Keratinocyte (primary cell): Measurements from ENCODE around the gene KCNG3. TPM values are rescaled to one million over a fixed set of nuclear protein-coding genes. Genes with fewer than 3 reads are reported as not detected.

ENCODE experiments used
- DNase-seq: peaks from one replicate; pipeline ENCODE4 v3.0.0-alpha.2; 2011; ENCODE audit warnings: low read depth, missing footprints, low spot score
- FAIRE-seq: peaks from 2 replicates; lab custom pipeline; 2011; peaks lifted over from hg19 to GRCh38; lab: Jason Lieb, UNC
- H2AFZ ChIP-seq: 2 replicates; pipeline ENCODE4 v1.6.0; 2012; ENCODE audit warnings: low read length, control low read depth, inconsistent platforms; ENCODE audit not compliant: control insufficient read depth
- H3K27ac ChIP-seq: 2 replicates; pipeline ENCODE4 v1.5.1; 2011; ENCODE audit warnings: low read length; ENCODE audit not compliant: control insufficient read depth, insufficient read depth
- H3K27me3 ChIP-seq: 3 replicates; pipeline ENCODE4 v1.6.0; 2011; ENCODE audit warnings: low read length; ENCODE audit not compliant: control insufficient read depth, insufficient read depth; ENCODE audit errors: extremely low read depth
- H3K36me3 ChIP-seq, 2 experiments: 2 replicates in 1 of 2; 3 replicates in 1 of 2; pipeline ENCODE4 v1.5.1; 2011; ENCODE audit warnings: low read length in 2 of 2, mild to moderate bottlenecking in 1 of 2; ENCODE audit not compliant: control insufficient read depth in 2 of 2, insufficient read depth in 2 of 2; ENCODE audit errors: extremely low read depth in 1 of 2
- H3K4me1 ChIP-seq: 3 replicates; pipeline ENCODE4 v1.5.1; 2011; ENCODE audit warnings: low read length; ENCODE audit not compliant: control insufficient read depth, insufficient read depth; ENCODE audit errors: extremely low read depth
- H3K4me2 ChIP-seq: 3 replicates; pipeline ENCODE4 v1.6.0; 2011; ENCODE audit warnings: low read depth, low read length; ENCODE audit not compliant: control insufficient read depth, insufficient read depth; ENCODE audit errors: extremely low read depth
- H3K4me3 ChIP-seq, 3 experiments: fragments of 200-600 bp in 1 of 3; sonication (generic) in 1 of 3; 2 replicates in 2 of 3; 3 replicates in 1 of 3; pipeline ENCODE4 v1.5.1; 2011 to 2016; ENCODE audit warnings: low read length in 3 of 3, mild to moderate bottlenecking in 3 of 3, control low read depth in 2 of 3, inconsistent platforms in 1 of 3, low read depth in 1 of 3, mixed read lengths in 1 of 3, mixed run types in 1 of 3, moderate library complexity in 1 of 3; ENCODE audit not compliant: control insufficient read depth in 2 of 3, insufficient read depth in 2 of 3; ENCODE audit errors: extremely low read depth in 1 of 3
- H3K79me2 ChIP-seq: 2 replicates; pipeline ENCODE4 v1.6.0; 2012; ENCODE audit warnings: low read length; ENCODE audit not compliant: control insufficient read depth, insufficient read depth
- H3K9ac ChIP-seq: 3 replicates; pipeline ENCODE4 v1.6.0; 2011; ENCODE audit warnings: low read length; ENCODE audit not compliant: control insufficient read depth, insufficient read depth; ENCODE audit errors: extremely low read depth
- H3K9me1 ChIP-seq: 3 replicates; pipeline ENCODE4 v1.6.0; 2011; ENCODE audit warnings: low read length; ENCODE audit not compliant: control insufficient read depth, insufficient read depth; ENCODE audit errors: extremely low read depth
- H3K9me3 ChIP-seq: 2 replicates; pipeline ENCODE4 v1.5.1; 2012; ENCODE audit warnings: low read depth, low read length; ENCODE audit not compliant: control insufficient read depth
- H4K20me1 ChIP-seq: 3 replicates; pipeline ENCODE4 v1.6.0; 2011; ENCODE audit warnings: low read length; ENCODE audit not compliant: control insufficient read depth, insufficient read depth; ENCODE audit errors: extremely low read depth
- CTCF ChIP-seq, 3 experiments: IDR thresholded peaks in 1 of 3; conservative IDR thresholded peaks in 1 of 3; optimal IDR thresholded peaks in 1 of 3; 2 replicates in 2 of 3; 3 replicates in 1 of 3; pipeline versions ENCODE3 to v1.5.1; 2011; ENCODE audit warnings: low read length in 3 of 3, mild to moderate bottlenecking in 3 of 3, moderate library complexity in 2 of 3, control low read depth in 1 of 3, inconsistent platforms in 1 of 3; ENCODE audit not compliant: insufficient read depth in 2 of 3; ENCODE audit errors: extremely low read depth in 1 of 3
- EZH2 ChIP-seq: IDR thresholded peaks from one replicate; pipeline ENCODE4 v1.6.1; 2012; ENCODE audit warnings: inconsistent platforms, mild to moderate bottlenecking, low read length, moderate library complexity
- dilution Hi-C: fragments of 300-500 bp; cut with MboI; formaldehyde crosslinking; loops from one replicate; pipeline ENCODE4 v1.7.0; 2020; ENCODE audit warnings: low sequenced_read_pairs; ENCODE audit not compliant: extremely low pct_ligation_motif_present
- polyA plus RNA-seq, 5 experiments: library from polyadenylated mRNA; depleted of rRNA in 3 of 5; stranded (reverse) in 3 of 5; stranded (forward) in 1 of 5; unstranded in 1 of 5; fragments of >200 nt; gene quantifications; 1 replicate in 1 of 5; 2 replicates in 3 of 5; 3 replicates in 1 of 5; pipeline versions ENCODE4 v1.2.1 to v1.2.3, GENCODE V29; 2011 to 2012; ENCODE audit warnings: missing spikeins in 2 of 5, low read depth in 1 of 5, low replicate concordance in 1 of 5

Gene KCNG3
- polyA plus RNA-seq, 1 donor (not counting 4 experiments of a cell fraction or from before 2014, with no cell fraction given), result not detected

- Histone ChIP-seq H3K36me3 (no peaks in the 10 kb centered on the region), H3K27me3 (peaks cover 4% of the 10 kb centered on the region), H3K4me2 (no peak overlapping the region), H3K4me1 (no peaks in the 10 kb centered on the region), H2AFZ (no peak overlapping the region), H3K9ac (no peak overlapping the region), H3K27ac (no peak overlapping the region), H3K9me1 (no peaks in the 10 kb centered on the region), H3K9me3 (no peaks in the 10 kb centered on the region), H4K20me1 (no peaks in the 10 kb centered on the region), H3K79me2 (no peaks in the 10 kb centered on the region), H3K4me3 (no peak overlapping the region)
- no peak for TF ChIP-seq EZH2
- dilution Hi-C loops, result no loop called here
- FAIRE-seq (no peak), DNase-seq (no peak)
These were observed 51.0 kb downstream of the KCNG3 start for GRCh38 chr2:42442774-42443173.

- DNase-seq (no peak), FAIRE-seq (no peak)
- no peak overlapping the region for H3K4me3 ChIP-seq
- no peaks in the 10 kb centered on the region for H3K9me3 ChIP-seq
- H3K4me1 ChIP-seq, result no peaks in the 10 kb centered on the region
- H3K4me2 ChIP-seq, result no peak overlapping the region
- no peaks in the 10 kb centered on the region for H3K36me3 ChIP-seq
- H3K27ac ChIP-seq, result no peak overlapping the region
- H3K9me1 ChIP-seq, result no peaks in the 10 kb centered on the region
- H3K9ac ChIP-seq, result no peak overlapping the region
- H2AFZ ChIP-seq, result no peak overlapping the region
- no peaks in the 10 kb centered on the region for H3K27me3 ChIP-seq
- dilution Hi-C loops, result no loop called here
- no peaks in the 10 kb centered on the region for H3K79me2 ChIP-seq
- TF ChIP-seq CTCF (optimal IDR thresholded peaks at IDR 0.05 in 1 of 3, IDR thresholded peaks at IDR 0.05 in 1 of 3, conservative IDR thresholded peaks at IDR 0.05 in 1 of 3; ENCODE audit: extremely low read depth in 1 of 3, insufficient read depth in 2 of 3, low read length in 3 of 3) (no peak), EZH2 (no peak)
- no peaks in the 10 kb centered on the region for H4K20me1 ChIP-seq
These were observed 55.1 kb downstream of the KCNG3 start for GRCh38 chr2:42438685-42439084.

- no peak for FAIRE-seq
- no peak overlapping the region for H2AFZ ChIP-seq
- no peaks in the 10 kb centered on the region for H3K9me1 ChIP-seq
- H3K79me2 ChIP-seq, result no peaks in the 10 kb centered on the region
- H3K4me1 ChIP-seq, result no peaks in the 10 kb centered on the region
- H3K9ac ChIP-seq, result no peak overlapping the region
- H4K20me1 ChIP-seq, result no peaks in the 10 kb centered on the region
- no peak overlapping the region for H3K4me2 ChIP-seq
- dilution Hi-C loops, result no loop called here
- H3K4me3 ChIP-seq, result no peak overlapping the region
- no peaks in the 10 kb centered on the region for H3K36me3 ChIP-seq
- no peak for DNase-seq
- H3K9me3 ChIP-seq, result no peaks in the 10 kb centered on the region
- no peak overlapping the region for H3K27ac ChIP-seq
- TF ChIP-seq CTCF (optimal IDR thresholded peaks at IDR 0.05 in 1 of 3, IDR thresholded peaks at IDR 0.05 in 1 of 3, conservative IDR thresholded peaks at IDR 0.05 in 1 of 3; ENCODE audit: extremely low read depth in 1 of 3, insufficient read depth in 2 of 3, low read length in 3 of 3) (no peak), EZH2 (no peak)
- no peaks in the 10 kb centered on the region for H3K27me3 ChIP-seq
These were observed 57.4 kb downstream of the KCNG3 start for GRCh38 chr2:42436370-42436769.
